Astrocyte (in vitro differentiated cells and primary cell): Measurements from ENCODE around the gene TRPV5. TPM values are rescaled to one million over a fixed set of nuclear protein-coding genes. Genes with fewer than 3 reads are reported as not detected.

Experiments used
- DNase-seq: peaks from one replicate; pipeline ENCODE4 v3.0.0-alpha.2; 2010; ENCODE audit warnings: low read depth
- FAIRE-seq: peaks from 2 replicates; lab custom pipeline; 2011; peaks lifted over from hg19 to GRCh38; lab: Jason Lieb, UNC
- H2AFZ ChIP-seq: 2 replicates; pipeline ENCODE4 v1.6.0; 2012; ENCODE audit warnings: low read depth, low read length, inconsistent platforms
- H3K27ac ChIP-seq: 2 replicates; pipeline ENCODE4 v1.5.1; 2011; ENCODE audit warnings: low read depth, low read length, inconsistent platforms
- H3K27me3 ChIP-seq: 2 replicates; pipeline ENCODE4 v1.6.0; 2011; ENCODE audit warnings: low read length, inconsistent platforms; ENCODE audit not compliant: insufficient read depth
- H3K36me3 ChIP-seq: 2 replicates; pipeline ENCODE4 v1.5.1; 2011; ENCODE audit warnings: low read length, inconsistent platforms; ENCODE audit not compliant: insufficient read depth
- H3K4me1 ChIP-seq: 2 replicates; pipeline ENCODE4 v1.5.1; 2011; ENCODE audit warnings: low read length, inconsistent platforms; ENCODE audit not compliant: insufficient read depth
- H3K4me2 ChIP-seq: 2 replicates; pipeline ENCODE4 v1.6.0; 2012; ENCODE audit warnings: low read length, inconsistent platforms
- H3K4me3 ChIP-seq: 2 replicates; pipeline ENCODE4 v1.5.1; 2011; ENCODE audit warnings: low read depth, mild to moderate bottlenecking, low read length, inconsistent platforms; ENCODE audit not compliant: insufficient read depth
- H3K79me2 ChIP-seq: 2 replicates; pipeline ENCODE4 v1.6.0; 2012; ENCODE audit warnings: mild to moderate bottlenecking, low read length, inconsistent platforms; ENCODE audit not compliant: insufficient read depth
- H3K9ac ChIP-seq: 2 replicates; pipeline ENCODE4 v1.6.0; 2012; ENCODE audit warnings: mild to moderate bottlenecking, low read length, inconsistent platforms
- H3K9me3 ChIP-seq: 2 replicates; pipeline ENCODE4 v1.5.1; 2012; ENCODE audit warnings: low read depth, mild to moderate bottlenecking, low read length, inconsistent platforms; ENCODE audit not compliant: insufficient read depth
- H4K20me1 ChIP-seq: 2 replicates; pipeline ENCODE4 v1.6.0; 2012; ENCODE audit warnings: low read length, inconsistent platforms; ENCODE audit not compliant: insufficient read depth
- H3K27ac Mint-ChIP-seq: one replicate; pipeline ENCODE4 v1.8.0; 2021; ENCODE audit warnings: mild to moderate bottlenecking, mixed read lengths; ENCODE audit not compliant: unreplicated experiment
- H3K27me3 Mint-ChIP-seq: one replicate; pipeline ENCODE4 v1.8.0; 2021; ENCODE audit warnings: low read depth, mixed read lengths; ENCODE audit not compliant: unreplicated experiment
- H3K36me3 Mint-ChIP-seq: one replicate; pipeline ENCODE4 v1.8.0; 2021; ENCODE audit warnings: low read depth, mixed read lengths; ENCODE audit not compliant: unreplicated experiment
- H3K4me1 Mint-ChIP-seq: one replicate; pipeline ENCODE4 v1.8.0; 2021; ENCODE audit warnings: low read depth, mixed read lengths; ENCODE audit not compliant: unreplicated experiment
- H3K4me3 Mint-ChIP-seq: one replicate; pipeline ENCODE4 v1.8.0; 2021; ENCODE audit warnings: mild to moderate bottlenecking, moderate library complexity, mixed read lengths; ENCODE audit not compliant: unreplicated experiment
- H3K9me3 Mint-ChIP-seq: one replicate; pipeline ENCODE4 v1.8.0; 2021; ENCODE audit warnings: mild to moderate bottlenecking, mixed read lengths; ENCODE audit not compliant: unreplicated experiment
- EZH2 ChIP-seq: IDR thresholded peaks from 2 replicates; pipeline ENCODE4 v1.6.1; 2012; ENCODE audit warnings: mild to moderate bottlenecking, low read length, inconsistent platforms; ENCODE audit not compliant: insufficient read depth
- total RNA-seq: library from RNA; stranded (reverse); gene quantifications from 2 replicates; pipeline ENCODE4 v1.2.1, GENCODE V29; 2021
- TF ChIP-seq, protein P1 (sequence below): IDR thresholded peaks from 2 replicates; pipeline ENCODE4 v1.5.1; 2011; ENCODE audit warnings: low read depth, mild to moderate bottlenecking, inconsistent platforms, low read length, moderate library complexity; ENCODE audit not compliant: insufficient read depth

TRPV5 gene
- total RNA-seq, 1 donor from 2014 or later, result not detected

DNA sequence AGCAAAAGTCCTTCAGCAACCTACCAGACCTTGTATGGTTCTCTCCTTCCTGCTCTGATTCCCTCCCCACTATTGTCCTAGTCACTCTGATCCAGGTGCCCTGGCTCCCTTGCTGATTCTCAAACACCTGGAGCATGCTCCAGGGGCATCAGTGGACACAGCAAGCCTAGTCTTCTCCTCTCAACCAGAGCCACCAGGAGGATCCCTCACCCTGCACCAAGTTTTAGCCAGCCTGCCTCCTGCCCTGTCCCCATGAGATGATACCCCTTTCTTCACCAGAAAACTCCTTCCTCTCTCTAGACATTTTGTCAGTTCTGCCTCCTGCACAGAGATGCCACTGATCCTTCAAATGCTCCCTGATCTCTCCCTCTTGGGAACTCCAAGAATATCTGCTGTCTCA lies 16.7 kb upstream of the TRPV5 start:
- H3K9me3 ChIP-seq, result peaks cover 7% of the 10 kb centered on the region
- H3K4me2 ChIP-seq, result no peak overlapping the region
- TF ChIP-seq, protein P1, sequence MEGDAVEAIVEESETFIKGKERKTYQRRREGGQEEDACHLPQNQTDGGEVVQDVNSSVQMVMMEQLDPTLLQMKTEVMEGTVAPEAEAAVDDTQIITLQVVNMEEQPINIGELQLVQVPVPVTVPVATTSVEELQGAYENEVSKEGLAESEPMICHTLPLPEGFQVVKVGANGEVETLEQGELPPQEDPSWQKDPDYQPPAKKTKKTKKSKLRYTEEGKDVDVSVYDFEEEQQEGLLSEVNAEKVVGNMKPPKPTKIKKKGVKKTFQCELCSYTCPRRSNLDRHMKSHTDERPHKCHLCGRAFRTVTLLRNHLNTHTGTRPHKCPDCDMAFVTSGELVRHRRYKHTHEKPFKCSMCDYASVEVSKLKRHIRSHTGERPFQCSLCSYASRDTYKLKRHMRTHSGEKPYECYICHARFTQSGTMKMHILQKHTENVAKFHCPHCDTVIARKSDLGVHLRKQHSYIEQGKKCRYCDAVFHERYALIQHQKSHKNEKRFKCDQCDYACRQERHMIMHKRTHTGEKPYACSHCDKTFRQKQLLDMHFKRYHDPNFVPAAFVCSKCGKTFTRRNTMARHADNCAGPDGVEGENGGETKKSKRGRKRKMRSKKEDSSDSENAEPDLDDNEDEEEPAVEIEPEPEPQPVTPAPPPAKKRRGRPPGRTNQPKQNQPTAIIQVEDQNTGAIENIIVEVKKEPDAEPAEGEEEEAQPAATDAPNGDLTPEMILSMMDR, result no peak
- no peak for TF ChIP-seq EZH2
- no peaks in the 10 kb centered on the region for H4K20me1 ChIP-seq
- Mint-ChIP-seq H3K36me3 (no peaks in the 10 kb centered on the region), H3K9me3 (peaks cover 11% of the 10 kb centered on the region), H3K4me3 (no peak overlapping the region), H3K4me1 (no peaks in the 10 kb centered on the region), H3K27ac (no peak overlapping the region), H3K27me3 (peaks cover 37% of the 10 kb centered on the region)
- FAIRE-seq (no peak), DNase-seq (no peak)
- H2AFZ ChIP-seq, result no peak overlapping the region
- no peak overlapping the region for H3K4me3 ChIP-seq
- no peak overlapping the region for H3K27ac ChIP-seq
- no peaks in the 10 kb centered on the region for H3K79me2 ChIP-seq
- no peaks in the 10 kb centered on the region for H3K36me3 ChIP-seq
- H3K4me1 ChIP-seq, result no peaks in the 10 kb centered on the region
- no peak overlapping the region for H3K9ac ChIP-seq
- H3K27me3 ChIP-seq, result no peaks in the 10 kb centered on the region

DNA sequence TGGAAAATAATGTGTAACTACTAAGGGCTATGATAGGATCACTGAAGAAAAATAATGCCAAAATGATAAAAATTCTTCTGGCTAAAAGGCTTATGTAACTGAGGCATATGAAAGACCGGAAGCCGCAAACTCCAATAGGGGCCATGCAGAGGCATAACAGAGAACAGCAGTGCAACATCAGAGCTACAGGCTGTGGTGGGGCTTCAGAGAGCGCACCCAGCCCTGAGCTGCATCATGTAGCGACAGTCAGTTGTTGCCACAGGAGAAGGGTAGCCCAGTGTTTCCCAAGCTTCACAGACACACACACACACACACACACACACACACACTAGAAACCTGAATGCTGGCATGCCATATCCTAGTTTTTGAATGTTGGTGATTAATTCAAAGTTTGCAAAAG lies 15.1 kb upstream of the TRPV5 start:
- H3K4me1 Mint-ChIP-seq, result no peaks in the 10 kb centered on the region

DNA sequence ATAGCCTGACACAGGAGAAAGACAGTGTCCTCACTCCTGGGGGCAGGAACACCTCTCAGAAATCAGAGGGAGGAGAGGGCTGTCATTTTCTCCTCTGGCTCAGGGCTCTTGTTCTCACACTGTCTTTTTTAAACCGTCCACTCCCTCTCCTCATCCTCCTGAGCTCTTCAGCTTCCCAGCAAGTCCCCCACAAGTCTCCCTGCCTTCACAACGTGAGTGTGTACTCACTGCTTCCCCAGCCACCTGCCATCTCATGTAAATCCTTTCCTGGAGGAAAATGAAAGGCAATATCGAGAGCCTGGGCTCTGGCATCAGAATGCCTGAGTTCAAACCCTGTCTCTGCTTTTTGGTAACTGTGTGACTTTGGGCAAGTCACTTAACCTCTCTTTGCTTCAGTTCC lies 11.5 kb upstream of the TRPV5 start:
- Histone ChIP-seq H3K9me3 (peaks cover 8% of the 10 kb centered on the region), H3K79me2 (no peaks in the 10 kb centered on the region), H3K36me3 (no peaks in the 10 kb centered on the region), H4K20me1 (no peaks in the 10 kb centered on the region), H3K4me2 (no peak overlapping the region), H3K9ac (no peak overlapping the region), H2AFZ (no peak overlapping the region), H3K27me3 (no peaks in the 10 kb centered on the region), H3K27ac (no peak overlapping the region), H3K4me3 (no peak overlapping the region), H3K4me1 (no peaks in the 10 kb centered on the region)
- Mint-ChIP-seq H3K4me3 (no peak overlapping the region), H3K27ac (no peak overlapping the region), H3K36me3 (no peaks in the 10 kb centered on the region), H3K9me3 (peaks cover 5% of the 10 kb centered on the region), H3K4me1 (no peaks in the 10 kb centered on the region), H3K27me3 (peaks cover 43% of the 10 kb centered on the region)
- DNase-seq (no peak), FAIRE-seq (no peak)
- TF ChIP-seq EZH2, result no peak
- TF ChIP-seq, protein P1, result no peak

More for the DNA sequence above, 15.1 kb upstream of the TRPV5 start:
- no peak overlapping the region for H3K9ac ChIP-seq
- H3K4me3 ChIP-seq, result no peak overlapping the region
- H3K4me3 Mint-ChIP-seq, result no peak overlapping the region
- TF ChIP-seq, protein P1, result no peak
- TF ChIP-seq EZH2, result no peak
- H3K27ac Mint-ChIP-seq, result no peak overlapping the region
- no peaks in the 10 kb centered on the region for H3K9me3 ChIP-seq
- H2AFZ ChIP-seq, result no peak overlapping the region
- H3K4me1 ChIP-seq, result no peaks in the 10 kb centered on the region
- no peaks in the 10 kb centered on the region for H3K36me3 Mint-ChIP-seq
- H4K20me1 ChIP-seq, result no peaks in the 10 kb centered on the region
- peaks cover 7% of the 10 kb centered on the region for H3K9me3 Mint-ChIP-seq
- no peaks in the 10 kb centered on the region for H3K79me2 ChIP-seq
- no peak for DNase-seq
- H3K36me3 ChIP-seq, result no peaks in the 10 kb centered on the region
- no peak overlapping the region for H3K27ac ChIP-seq
- FAIRE-seq, result no peak
- no peaks in the 10 kb centered on the region for H3K27me3 ChIP-seq
- H3K27me3 Mint-ChIP-seq, result peaks cover 50% of the 10 kb centered on the region
- H3K4me2 ChIP-seq, result no peak overlapping the region
